CD4-positive, alpha-beta T cell treated with Interleukin-6 at 100 ng/mL for 8 hours (primary cell): ENCODE measurements around the gene PPP1R13B.
"Not testable (repeated sequence)": the region's sequence is repeated elsewhere in the genome, so short reads cannot be mapped to it uniquely, and the experiment has no call there.

Source experiments
- DNase-seq: peaks from one replicate; pipeline ENCODE4 v3.0.0-alpha.2; 2020; ENCODE audit warnings: mixed read lengths, low spot score

The PPP1R13B gene

GRCh38 chr14:103858063-103858781 is 10.8 kb upstream of the PPP1R13B start:
- DNase-seq, result no peak

GRCh38 chr14:103857256-103857655 is 9.9 kb upstream of the PPP1R13B start:
- no peak for DNase-seq

- no peak for DNase-seq
Observed at GRCh38 chr14:103856607-103857006, 9.2 kb upstream of the PPP1R13B start.

- no peak for DNase-seq
Observed at GRCh38 chr14:103856105-103856504, 8.7 kb upstream of the PPP1R13B start.

GRCh38 chr14:103855734-103856095 is 8.3 kb upstream of the PPP1R13B start:
- DNase-seq, result no peak

- DNase-seq, result no peak
Observed at GRCh38 chr14:103854822-103855733, 7.7 kb upstream of the PPP1R13B start.

GRCh38 chr14:103854017-103854808 is 6.8 kb upstream of the PPP1R13B start:
- no peak for DNase-seq

- no peak for DNase-seq
Observed at GRCh38 chr14:103849151-103849886, 1.9 kb upstream of the PPP1R13B start.

GRCh38 chr14:103848175-103849077 is 1.1 kb upstream of the PPP1R13B start:
- DNase-seq, result no peak

- no peak for DNase-seq
Observed at GRCh38 chr14:103846543-103847450, 578 bp downstream of the PPP1R13B start.

GRCh38 chr14:103846097-103846496 is 1.3 kb downstream of the PPP1R13B start:
- DNase-seq, result no peak

GRCh38 chr14:103845327-103845726 is 2.0 kb downstream of the PPP1R13B start:
- no peak for DNase-seq

GRCh38 chr14:103841265-103841664 is 6.1 kb downstream of the PPP1R13B start:
- not testable (repeated sequence) for DNase-seq

GRCh38 chr14:103840014-103840413 is 7.4 kb downstream of the PPP1R13B start:
- no peak for DNase-seq

- no peak for DNase-seq
Observed at GRCh38 chr14:103839579-103839978, 7.8 kb downstream of the PPP1R13B start.

GRCh38 chr14:103838117-103838516 is 9.3 kb downstream of the PPP1R13B start:
- no peak for DNase-seq

GRCh38 chr14:103836976-103837725 is 10.2 kb downstream of the PPP1R13B start:
- no peak for DNase-seq

GRCh38 chr14:103834956-103835355 is 12.4 kb downstream of the PPP1R13B start:
- DNase-seq, result no peak

GRCh38 chr14:103833711-103834110 is 13.7 kb downstream of the PPP1R13B start:
- no peak for DNase-seq
